Right renal cortex interstitium (tissue), 3 donors: ENCODE results near the gene FGF22. TPM values are rescaled to one million over a fixed set of nuclear protein-coding genes. Genes with fewer than 3 reads are reported as not detected.
"Not testable (repeated sequence)": the region's sequence is repeated elsewhere in the genome, so short reads cannot be mapped to it uniquely, and the experiment has no call there.

ENCODE experiments used
- DNase-seq, 3 donors: peaks; one replicate each; pipeline ENCODE4 v3.0.0-alpha.2; 2013; ENCODE audit warnings: low read depth in 3 of 3, low spot score in 2 of 3
- polyA plus RNA-seq, 3 donors: library from polyadenylated mRNA; unstranded; fragments of 120-200 nt; gene quantifications; one replicate each; pipeline ENCODE4 v1.2.1, GENCODE V29; 2013; ENCODE audit not compliant: insufficient read length in 3 of 3

Gene FGF22
- polyA plus RNA-seq, 3 donors: 0.32 to 0.42 (median 0.35) TPM

DNA sequence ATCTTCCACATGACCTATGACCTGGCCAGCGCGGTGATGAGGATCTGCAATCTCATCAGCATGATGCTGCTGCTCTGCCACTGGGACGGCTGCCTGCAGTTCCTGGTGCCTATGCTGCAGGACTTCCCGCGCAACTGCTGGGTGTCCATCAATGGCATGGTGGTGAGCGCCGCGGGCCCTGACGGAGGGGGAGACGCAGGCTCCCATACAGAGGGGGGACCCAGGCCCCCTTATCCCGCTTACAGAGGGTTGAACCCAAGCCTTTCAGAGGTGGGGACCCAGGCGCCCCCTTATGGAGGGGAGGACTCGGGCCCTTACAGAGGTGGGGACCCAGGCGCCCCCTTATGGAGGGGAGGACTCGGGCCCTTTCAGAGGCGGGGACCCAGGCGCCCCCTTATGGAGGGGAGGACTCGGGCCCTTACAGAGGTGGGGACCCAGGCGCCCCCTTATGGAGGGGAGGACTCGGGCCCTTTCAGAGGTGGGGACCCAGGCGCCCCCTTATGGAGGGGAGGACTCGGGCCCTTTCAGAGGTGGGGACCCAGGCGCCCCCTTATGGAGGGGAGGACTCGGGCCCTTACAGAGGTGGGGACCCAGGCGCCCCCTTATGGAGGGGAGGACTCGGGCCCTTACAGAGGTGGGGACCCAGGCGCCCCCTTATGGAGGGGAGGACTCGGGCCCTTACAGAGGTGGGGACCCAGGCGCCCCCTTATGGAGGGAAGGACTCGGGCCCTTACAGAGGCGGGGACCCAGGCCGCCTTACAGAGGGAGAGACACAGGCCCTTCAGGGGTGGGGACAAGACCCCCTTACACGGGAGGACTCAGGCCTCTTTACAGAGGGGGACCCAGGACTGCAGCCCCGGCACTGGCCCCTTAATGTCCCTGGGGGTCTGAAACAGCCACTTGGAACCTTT lies 34.4 kb upstream of the FGF22 start:
- not testable (repeated sequence) for DNase-seq

DNA sequence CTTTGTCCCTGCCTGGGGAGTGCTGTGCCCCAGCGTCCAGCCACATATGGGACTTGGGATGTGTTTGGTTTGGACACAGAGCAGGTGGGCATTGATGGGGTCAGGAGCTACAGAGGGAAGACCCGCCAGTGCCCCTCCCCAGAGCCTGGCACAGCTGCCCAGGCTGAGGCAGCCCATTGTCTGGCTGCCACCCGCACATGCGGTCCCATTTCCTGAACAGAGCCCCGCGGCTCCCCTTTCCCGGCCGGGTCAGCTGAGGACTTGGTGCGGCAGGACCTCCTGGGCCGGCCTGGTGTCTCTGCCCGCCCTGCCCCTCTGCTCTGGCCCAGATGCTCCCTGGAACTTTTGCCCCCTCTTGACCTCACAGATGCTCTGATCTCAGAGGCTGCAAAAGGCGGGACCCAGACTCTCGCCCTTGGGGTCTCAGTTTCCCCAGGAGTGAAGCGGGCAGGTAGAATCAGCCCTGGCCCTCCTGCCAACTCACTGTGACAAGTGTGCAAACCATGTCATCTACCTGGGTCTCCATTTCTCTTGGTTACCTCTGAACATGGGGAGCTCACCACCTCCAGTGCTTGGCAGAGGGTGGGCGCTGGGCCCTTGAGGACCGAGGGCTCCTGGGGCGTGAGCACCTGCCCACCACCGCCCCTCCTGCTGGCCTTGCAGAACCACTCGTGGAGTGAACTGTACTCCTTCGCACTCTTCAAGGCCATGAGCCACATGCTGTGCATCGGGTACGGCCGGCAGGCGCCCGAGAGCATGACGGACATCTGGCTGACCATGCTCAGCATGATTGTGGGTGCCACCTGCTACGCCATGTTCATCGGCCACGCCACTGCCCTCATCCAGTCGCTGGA lies 32.2 kb upstream of the FGF22 start:
- no peak for DNase-seq

DNA sequence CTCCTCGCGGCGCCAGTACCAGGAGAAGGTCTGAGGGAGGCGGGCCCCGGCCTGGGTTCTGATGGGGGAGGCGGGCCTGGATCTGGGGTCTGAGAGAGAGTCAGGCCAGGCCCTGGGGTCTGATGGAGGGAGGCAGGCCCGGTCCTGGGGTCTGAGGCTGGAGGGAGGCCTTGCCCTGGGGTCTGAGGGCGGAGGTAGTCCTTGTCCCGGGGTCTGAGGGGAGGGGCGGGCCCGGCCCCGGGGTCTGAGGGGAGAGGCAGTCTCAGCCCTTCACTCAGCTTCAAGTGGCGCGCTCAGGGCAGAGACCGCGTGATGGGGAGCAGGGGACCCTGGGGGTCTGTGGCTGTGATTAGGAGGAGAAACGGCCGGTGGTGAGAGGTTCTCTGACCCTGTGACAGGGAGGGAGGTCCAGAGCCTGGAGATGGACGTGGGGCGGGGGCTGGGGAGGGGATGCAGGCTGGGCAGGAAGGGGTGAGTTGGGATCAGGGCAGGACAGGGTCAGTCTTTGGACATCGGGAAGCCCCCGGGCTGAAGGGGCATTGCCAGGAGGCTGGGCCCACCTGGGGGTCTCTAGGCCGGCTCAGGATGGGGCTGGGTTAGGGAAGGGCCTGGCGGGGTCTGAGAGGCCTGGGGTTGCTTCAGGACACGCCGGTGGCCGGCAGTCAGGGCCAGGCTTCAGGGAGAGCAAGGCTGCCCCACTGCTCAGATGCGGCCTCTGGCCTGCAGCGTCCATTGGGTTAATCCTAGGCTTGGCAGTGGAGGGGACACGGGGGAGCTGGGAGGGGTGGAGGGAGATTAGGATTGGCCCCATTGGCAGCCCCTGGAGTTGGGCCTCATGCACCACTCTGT lies 31.3 kb upstream of the FGF22 start:
- no peak for DNase-seq

DNA sequence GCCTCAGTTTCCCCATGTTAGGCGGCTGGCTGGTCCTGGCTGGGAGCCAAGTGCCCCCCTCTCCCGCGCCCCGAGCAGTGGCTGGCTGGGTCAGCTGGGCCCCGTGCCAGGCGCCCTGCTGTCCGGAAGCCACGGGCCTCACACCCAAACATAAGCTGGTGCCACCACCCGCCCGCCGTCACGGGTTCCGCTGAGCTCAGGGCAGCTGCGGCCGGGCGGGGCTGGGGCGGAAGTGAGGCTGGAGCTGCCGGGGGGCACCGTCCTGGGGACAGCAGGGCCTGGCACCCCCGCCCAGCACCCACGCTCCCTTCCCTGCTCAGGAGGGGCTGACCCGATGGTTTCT lies 30.7 kb upstream of the FGF22 start:
- DNase-seq: no peak

DNA sequence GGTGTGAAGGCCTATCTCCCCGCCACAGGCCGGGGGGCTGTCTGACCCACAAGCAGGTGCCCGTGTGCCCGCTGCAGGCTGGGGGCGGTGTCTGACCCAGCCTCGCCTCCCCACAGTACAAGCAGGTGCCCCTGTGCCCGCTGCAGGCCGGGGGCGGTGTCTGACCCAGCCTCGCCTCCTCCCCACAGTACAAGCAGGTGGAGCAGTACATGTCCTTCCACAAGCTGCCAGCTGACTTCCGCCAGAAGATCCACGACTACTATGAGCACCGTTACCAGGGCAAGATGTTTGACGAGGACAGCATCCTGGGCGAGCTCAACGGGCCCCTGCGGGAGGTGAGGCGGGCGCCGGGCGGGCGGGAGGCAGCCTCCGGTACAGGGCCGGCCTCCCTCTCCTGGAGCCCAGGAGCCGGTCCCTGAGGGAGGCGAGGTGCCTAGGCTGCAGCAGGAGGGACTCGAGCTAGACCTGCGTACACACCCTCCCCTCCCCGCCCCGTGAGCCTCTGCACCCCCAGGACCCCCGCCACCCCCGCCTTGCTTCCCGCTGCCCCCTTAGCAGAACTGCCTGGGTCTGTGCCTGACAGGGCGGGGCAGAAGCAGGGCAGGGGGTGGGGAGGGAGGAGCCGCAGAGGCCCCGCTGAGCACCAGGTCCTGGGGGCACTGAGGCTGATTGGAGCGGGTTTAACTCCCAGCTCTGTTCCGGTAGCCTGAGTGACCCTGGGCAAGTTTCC lies 29.4 kb upstream of the FGF22 start:
- DNase-seq: no peak

DNA sequence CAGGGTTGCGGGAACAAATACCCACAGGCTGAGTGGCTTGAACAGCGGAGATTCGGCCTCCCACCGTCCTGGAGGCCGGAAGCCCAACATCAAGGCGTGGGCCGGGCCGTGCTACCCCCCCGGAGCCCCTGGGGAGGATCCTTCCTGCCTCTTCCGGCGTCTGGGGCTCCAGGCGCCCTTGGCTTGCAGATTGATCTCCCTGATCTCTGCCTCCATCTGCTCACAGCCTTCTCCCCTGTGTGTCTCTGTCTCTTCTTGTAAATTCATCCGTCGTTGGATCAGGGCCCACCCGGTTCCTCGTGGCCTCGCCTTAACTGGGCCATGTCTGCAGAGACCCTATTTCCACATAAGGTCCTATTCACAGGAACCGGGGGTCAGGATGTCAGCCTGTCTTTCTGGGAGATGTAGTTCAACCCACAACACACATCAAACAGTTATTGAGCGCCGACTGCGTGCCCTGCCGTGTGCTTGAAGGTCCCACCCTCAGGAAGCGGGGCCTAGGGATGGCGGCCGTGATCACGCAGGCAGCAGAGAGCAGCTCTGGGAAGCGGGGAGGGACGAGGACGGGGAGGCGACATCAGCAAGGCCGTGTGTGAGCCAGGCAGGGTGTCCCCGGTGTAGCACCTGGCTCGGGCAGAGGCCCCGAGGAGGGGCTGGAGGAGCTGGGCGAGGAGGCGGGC lies 28.7 kb upstream of the FGF22 start:
- no peak for DNase-seq

DNA sequence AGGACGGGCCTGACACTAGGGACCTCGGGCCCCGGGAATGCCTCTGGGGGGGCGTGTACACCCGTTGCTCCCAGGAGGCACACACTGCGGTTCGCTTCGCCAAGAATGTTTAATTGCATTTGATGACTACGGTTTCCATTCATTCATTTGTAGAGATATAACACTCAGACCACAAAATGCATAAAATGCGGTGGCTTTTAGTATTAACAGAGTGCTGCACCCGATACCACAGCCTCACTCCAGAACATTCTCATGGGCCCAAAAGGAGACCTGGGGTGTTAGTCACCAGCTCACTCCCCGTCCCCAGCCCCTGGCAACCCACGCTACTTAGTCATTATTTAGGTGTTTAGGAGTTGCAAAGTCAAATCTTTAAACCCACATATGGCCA lies 28.2 kb upstream of the FGF22 start:
- no peak for DNase-seq

DNA sequence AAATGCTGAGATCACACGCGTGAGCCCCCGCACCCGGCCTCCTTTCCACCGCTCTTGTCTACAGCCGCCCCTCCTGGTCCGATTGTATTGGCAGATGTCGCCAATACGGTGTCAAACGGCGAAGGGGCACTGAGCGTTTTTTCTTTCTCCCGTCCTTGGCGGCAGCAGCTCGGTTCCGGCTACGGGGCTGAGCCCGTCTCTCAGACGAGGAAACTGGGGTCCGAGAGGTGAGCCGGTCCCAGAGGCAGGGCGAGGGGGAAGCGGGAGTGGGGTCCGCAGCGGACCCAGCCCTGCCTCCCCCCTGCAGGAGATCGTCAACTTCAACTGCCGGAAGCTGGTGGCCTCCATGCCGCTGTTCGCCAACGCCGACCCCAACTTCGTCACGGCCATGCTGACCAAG lies 26.7 kb upstream of the FGF22 start:
- DNase-seq: no peak

DNA sequence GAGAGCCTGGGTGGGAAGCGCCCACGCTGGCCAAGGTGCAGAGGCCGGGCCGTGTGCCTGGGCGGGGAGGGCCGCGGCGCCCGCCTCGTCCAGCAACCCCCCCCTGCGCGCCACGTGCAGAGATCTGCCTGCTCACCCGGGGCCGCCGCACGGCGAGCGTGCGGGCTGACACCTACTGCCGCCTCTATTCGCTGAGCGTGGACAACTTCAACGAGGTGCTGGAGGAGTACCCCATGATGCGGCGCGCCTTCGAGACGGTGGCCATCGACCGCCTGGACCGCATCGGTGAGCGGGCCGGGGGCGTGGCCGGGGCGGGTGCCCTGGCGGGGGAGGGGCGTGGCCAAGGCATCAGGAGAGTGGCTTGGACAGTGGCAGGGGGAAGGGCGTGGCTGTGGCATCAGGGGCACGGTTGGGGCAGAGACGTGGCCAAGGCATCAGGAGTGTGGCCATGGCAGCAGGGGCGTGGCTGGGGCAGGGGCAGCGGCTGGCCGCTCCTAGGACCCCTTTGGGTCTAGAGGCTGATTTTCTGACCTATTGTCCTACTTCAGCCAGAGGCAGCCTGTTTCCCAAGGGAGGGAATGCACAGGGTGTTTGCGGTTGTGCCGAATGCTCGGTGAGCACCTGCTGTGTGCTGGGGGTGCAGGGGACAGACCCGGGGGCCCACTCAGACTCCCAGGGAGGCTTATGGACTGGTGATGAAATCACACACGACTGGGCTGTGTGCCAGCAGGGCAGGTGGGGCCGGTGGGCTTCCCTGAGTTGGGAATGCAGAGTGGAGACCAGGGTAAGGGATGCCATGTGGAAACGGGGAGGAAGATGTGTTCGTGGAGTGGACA lies 25.7 kb upstream of the FGF22 start:
- no peak for DNase-seq

DNA sequence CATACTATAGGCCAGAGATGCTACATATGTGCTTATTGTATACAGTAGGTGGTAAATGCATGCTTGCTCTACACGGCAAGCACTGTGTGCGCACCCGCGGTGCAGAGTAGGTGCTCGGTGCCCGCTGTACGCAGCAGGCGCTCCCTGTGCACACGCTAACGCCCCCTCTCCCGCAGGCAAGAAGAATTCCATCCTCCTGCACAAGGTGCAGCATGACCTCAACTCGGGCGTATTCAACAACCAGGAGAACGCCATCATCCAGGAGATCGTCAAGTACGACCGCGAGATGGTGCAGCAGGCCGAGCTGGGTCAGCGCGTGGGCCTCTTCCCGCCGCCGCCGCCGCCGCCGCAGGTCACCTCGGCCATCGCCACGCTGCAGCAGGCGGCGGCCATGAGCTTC lies 24.1 kb upstream of the FGF22 start:
- no peak for DNase-seq

DNA sequence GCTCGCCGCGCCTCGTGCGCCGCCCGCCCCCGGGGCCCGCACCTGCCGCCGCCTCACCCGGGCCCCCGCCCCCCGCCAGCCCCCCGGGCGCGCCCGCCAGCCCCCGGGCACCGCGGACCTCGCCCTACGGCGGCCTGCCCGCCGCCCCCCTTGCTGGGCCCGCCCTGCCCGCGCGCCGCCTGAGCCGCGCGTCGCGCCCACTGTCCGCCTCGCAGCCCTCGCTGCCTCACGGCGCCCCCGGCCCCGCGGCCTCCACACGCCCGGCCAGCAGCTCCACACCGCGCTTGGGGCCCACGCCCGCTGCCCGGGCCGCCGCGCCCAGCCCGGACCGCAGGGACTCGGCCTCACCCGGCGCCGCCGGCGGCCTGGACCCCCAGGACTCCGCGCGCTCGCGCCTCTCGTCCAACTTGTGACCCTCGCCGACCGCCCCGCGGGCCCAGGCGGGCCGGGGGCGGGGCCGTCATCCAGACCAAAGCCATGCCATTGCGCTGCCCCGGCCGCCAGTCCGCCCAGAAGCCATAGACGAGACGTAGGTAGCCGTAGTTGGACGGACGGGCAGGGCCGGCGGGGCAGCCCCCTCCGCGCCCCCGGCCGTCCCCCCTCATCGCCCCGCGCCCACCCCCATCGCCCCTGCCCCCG lies 23.5 kb upstream of the FGF22 start:
- no peak for DNase-seq

DNA sequence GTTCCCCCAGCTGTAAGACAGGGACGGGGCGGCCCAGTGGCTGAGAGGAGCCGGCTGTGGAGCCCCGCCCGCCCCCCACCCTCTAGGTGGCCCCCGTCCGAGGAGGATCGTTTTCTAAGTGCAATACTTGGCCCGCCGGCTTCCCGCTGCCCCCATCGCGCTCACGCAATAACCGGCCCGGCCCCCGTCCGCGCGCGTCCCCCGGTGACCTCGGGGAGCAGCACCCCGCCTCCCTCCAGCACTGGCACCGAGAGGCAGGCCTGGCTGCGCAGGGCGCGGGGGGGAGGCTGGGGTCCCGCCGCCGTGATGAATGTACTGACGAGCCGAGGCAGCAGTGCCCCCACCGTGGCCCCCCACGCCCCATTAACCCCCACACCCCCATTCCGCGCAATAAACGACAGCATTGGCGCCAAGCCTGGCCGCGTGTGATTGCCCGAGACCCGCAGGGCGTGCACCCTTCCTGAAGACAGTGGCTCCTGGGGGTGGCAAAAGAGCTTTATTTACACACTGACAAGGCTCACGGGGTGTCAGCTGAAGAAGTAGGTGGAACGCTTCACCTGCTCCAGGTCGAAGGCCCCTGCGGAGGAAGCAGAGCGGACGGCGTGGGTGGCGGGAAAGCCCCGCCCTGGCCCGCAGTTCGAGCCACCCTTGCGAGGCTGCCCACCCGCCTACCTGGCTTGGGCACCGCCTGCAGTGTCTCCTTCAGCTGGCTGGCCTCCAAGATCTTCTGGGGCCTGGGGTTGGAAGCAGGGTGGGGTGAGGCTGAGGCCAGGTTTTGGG lies 22.7 kb upstream of the FGF22 start:
- DNase-seq: no peak

DNA sequence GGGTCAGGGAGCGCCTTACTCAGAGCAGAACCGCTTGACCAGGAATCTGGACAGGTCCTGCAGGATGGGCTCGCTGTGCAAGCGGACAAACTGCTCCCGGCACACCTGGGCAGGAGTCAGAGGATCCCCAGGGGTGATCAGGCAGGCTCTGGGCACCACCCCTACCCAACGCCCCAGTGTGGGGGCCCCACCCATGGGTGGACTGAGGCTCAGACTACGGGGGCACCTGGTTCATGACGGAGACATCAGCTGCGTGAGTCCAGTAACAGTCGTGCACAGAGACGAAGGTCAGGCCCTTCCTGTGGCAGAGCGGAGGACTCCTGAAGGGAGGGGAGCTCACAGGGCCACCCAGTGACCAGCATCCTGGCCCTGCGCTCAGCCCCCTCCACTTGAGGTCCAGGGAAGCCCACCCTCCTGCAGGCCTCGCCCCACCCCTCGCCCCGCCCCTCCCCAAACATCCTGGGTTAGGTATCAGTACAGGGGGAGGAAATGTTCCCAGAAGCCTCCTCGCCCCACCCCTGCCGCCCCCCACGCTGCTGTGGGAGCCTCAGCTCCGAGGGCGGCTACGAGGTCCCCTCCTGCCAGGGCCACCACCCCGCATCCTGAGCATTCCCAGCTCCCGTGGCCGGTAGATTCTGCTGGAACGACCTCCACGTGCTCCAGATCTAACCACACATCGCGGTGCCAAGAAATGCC lies 22.0 kb upstream of the FGF22 start:
- no peak for DNase-seq

DNA sequence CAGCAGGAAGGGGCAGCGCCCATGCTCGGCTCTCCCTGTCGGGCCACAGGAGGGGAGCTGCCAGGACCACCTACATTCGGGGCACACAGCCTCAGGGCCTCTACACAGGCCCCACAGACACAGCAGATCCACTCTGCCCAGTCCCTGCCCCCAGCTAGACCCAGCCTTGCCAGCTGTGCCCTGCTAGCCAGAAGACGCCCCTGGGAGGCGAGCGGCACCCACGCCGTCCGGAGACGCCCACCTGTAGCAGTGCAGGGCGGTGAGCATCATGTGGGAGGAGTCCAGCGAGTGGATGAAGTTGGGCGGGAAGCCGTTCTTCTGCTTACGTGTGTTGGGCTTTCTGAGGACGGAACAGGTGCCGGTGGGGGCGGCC lies 21.4 kb upstream of the FGF22 start:
- no peak for DNase-seq

DNA sequence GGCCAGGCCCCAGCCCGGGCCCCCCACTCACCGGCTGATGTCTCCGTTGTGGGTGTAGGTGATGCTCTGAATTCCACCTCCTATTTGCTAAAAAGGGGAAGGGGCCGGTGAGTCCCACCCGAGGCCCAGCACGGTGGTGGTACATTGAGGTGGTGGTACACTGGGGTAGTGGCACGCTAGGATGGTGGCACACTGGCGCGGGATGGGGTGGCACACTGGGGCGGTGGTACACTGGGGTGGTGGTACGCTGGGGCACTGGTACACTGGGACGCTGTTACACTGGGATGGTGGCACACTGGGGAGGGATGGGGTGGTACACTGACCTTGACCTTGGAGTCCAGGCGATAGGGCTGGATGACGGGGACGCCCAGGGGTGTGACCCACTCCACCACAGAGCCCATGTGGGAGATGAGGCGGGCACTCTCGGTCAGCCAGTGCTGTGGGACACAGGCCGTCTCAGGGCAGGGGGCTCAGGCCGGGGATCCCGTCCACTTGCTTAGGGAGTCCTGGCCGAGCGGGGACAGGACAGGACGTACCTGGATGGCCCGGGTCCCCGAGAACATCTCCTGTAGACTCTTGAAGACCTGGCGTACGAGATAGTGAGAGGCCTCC lies 20.9 kb upstream of the FGF22 start:
- DNase-seq: no peak

DNA sequence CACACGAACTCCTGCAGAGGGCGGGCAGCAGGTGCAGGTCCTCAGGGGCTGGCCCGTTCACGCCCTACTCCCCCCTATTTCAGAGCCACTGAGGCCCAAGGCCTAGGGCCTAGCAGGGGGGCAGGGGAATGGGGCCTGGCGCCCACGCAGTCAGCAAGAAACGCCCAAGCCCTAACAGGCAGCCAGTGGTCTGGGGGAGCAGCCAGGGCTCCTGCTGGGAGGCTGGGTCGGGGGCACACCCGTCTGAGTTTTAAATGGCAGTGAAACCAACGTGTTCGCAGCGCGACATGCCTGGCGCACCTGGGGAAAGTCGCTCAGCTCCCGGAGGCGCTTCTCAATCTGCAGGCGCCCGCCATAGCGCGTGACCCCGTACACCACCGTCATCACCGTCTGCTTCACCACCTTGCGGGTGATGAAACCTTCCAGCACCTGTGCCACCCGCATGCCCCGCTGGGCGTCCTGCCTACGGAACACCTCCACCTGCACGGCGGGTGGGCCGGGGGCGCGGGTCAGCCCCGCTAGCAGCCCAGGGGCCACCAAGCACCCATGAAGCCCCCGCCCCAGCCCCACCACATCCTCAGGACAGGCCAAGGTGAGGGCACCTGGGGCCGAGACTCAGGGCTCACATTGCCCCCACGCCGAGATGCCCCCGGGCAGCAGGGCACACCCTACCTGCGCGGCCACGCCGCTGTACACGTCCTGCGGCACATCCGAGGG lies 20.2 kb upstream of the FGF22 start:
- DNase-seq: no peak
